ENCODE data around the gene MYO7A. TPM values are rescaled to one million over a fixed set of nuclear protein-coding genes. Genes with fewer than 3 reads are reported as not detected.

MYO7A gene
- total RNA-seq, 2 donors from 2014 or later: 15.2 to 22.7 TPM

DNA sequence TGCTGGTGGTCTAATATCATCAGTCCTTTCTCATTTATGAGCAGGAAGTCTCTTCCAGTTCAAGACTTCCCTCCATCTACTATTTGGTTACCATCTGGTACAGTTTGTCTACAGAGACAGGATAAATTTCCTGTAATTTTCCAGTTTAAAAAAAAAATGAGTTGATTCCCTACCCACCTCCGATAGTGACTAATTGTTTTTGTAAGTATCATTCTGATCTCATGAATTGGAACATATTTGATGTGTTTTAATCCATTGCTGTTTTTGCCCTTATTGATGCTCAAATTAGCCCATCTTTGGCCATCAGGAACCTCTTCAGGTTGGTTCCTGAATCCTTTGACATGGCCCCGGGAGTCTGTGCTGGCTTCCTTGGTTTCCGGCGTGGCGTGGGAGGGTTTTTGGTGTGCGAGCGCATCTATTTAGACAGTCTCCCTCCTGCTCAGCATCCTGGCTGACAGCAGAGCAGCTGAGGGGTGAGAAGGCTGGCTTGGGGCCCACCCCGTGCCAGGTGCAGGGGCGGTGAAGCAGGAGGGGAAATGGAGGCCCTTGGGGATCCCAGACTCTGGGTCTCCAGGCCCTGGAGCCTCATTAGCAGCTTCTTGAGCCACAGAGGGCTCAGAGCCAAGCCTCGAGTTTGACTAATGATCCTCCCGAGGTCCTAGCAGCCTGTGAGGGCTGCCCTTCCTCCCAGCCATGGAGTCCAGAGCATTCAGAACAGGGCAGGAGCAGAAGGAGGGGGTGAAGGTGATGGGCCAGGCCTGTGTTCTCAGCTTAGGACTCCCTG lies 18.6 kb upstream of the MYO7A start:
- no peaks in the 10 kb centered on the region for H3K27me3 ChIP-seq (replicated peaks; ENCODE audit: insufficient read depth)
- no peak overlapping the region for H3K27ac ChIP-seq
- DNase-seq (ENCODE audit: low spot score) (no peak), ATAC-seq (ENCODE audit: insufficient number of reproducible peaks, low FRiP score, low read depth) (no peak)
- H3K4me1 ChIP-seq (ENCODE audit: control insufficient read depth in 1 of 2, low read depth in 2 of 2): peaks cover 3 to 14% of the 10 kb centered on the region in 2 donors
- no peaks in the 10 kb centered on the region for H3K36me3 ChIP-seq
- TF ChIP-seq, protein P1, sequence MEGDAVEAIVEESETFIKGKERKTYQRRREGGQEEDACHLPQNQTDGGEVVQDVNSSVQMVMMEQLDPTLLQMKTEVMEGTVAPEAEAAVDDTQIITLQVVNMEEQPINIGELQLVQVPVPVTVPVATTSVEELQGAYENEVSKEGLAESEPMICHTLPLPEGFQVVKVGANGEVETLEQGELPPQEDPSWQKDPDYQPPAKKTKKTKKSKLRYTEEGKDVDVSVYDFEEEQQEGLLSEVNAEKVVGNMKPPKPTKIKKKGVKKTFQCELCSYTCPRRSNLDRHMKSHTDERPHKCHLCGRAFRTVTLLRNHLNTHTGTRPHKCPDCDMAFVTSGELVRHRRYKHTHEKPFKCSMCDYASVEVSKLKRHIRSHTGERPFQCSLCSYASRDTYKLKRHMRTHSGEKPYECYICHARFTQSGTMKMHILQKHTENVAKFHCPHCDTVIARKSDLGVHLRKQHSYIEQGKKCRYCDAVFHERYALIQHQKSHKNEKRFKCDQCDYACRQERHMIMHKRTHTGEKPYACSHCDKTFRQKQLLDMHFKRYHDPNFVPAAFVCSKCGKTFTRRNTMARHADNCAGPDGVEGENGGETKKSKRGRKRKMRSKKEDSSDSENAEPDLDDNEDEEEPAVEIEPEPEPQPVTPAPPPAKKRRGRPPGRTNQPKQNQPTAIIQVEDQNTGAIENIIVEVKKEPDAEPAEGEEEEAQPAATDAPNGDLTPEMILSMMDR (IDR thresholded peaks at IDR 0.05): no peak
- H3K9me3 ChIP-seq: no peaks in the 10 kb centered on the region
- no peak overlapping the region for H3K4me3 ChIP-seq

GRCh38 chr11:77110836-77111235 lies 17.2 kb upstream of the MYO7A start:
- H3K27me3 ChIP-seq (replicated peaks; ENCODE audit: insufficient read depth): no peaks in the 10 kb centered on the region
- H3K4me3 ChIP-seq: no peak overlapping the region
- no peaks in the 10 kb centered on the region for H3K9me3 ChIP-seq
- H3K27ac ChIP-seq: no peak overlapping the region
- no peak for DNase-seq (ENCODE audit: low spot score)
- H3K36me3 ChIP-seq: no peaks in the 10 kb centered on the region
- no peak for ATAC-seq (ENCODE audit: insufficient number of reproducible peaks, low FRiP score, low read depth)
- TF ChIP-seq, protein P1 (IDR thresholded peaks at IDR 0.05): no peak
- H3K4me1 ChIP-seq (ENCODE audit: control insufficient read depth in 1 of 2, low read depth in 2 of 2): peaks cover 3 to 14% of the 10 kb centered on the region in 2 donors

GRCh38 chr11:77111277-77111676 lies 16.8 kb upstream of the MYO7A start:
- no peak overlapping the region for H3K4me3 ChIP-seq
- H3K36me3 ChIP-seq: no peaks in the 10 kb centered on the region
- TF ChIP-seq, protein P1 (IDR thresholded peaks at IDR 0.05): no peak
- ATAC-seq (ENCODE audit: insufficient number of reproducible peaks, low FRiP score, low read depth) (no peak), DNase-seq (ENCODE audit: low spot score) (no peak)
- no peak overlapping the region for H3K27ac ChIP-seq
- no peaks in the 10 kb centered on the region for H3K9me3 ChIP-seq
- peaks cover 3 to 14% of the 10 kb centered on the region in 2 donors for H3K4me1 ChIP-seq (ENCODE audit: control insufficient read depth in 1 of 2, low read depth in 2 of 2)
- H3K27me3 ChIP-seq (replicated peaks; ENCODE audit: insufficient read depth): no peaks in the 10 kb centered on the region

DNA sequence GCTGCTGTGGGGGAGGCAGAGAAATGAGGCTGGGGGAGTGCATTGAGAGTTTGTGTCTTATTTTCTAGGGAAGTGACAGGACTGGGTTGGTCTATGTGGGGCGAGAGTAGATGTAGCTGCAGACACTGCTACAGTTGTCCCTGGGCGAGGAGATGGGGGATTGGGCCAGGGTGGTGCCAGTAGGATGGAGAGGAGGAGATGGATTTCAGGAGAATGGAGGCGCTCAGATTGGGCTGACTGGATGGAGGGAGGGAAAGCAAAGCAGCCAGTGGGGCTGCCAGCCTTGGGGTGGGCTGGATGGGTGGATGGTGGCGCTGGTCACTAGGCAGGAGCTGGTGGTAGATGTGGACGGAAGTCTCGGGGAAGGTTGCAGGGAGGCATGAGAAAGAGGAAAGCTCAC lies 16.1 kb upstream of the MYO7A start:
- Histone ChIP-seq H3K36me3 (no peaks in the 10 kb centered on the region), H3K4me3 (no peak overlapping the region), H3K4me1 (ENCODE audit: control insufficient read depth in 1 of 2, low read depth in 2 of 2) (peaks cover 3 to 10% of the 10 kb centered on the region in 2 donors), H3K27ac (no peak overlapping the region), H3K9me3 (no peaks in the 10 kb centered on the region), H3K27me3 (replicated peaks; ENCODE audit: insufficient read depth) (no peaks in the 10 kb centered on the region)
- DNase-seq (ENCODE audit: low spot score): no peak
- TF ChIP-seq, protein P1 (IDR thresholded peaks at IDR 0.05): no peak
- no peak for ATAC-seq (ENCODE audit: insufficient number of reproducible peaks, low FRiP score, low read depth)

DNA sequence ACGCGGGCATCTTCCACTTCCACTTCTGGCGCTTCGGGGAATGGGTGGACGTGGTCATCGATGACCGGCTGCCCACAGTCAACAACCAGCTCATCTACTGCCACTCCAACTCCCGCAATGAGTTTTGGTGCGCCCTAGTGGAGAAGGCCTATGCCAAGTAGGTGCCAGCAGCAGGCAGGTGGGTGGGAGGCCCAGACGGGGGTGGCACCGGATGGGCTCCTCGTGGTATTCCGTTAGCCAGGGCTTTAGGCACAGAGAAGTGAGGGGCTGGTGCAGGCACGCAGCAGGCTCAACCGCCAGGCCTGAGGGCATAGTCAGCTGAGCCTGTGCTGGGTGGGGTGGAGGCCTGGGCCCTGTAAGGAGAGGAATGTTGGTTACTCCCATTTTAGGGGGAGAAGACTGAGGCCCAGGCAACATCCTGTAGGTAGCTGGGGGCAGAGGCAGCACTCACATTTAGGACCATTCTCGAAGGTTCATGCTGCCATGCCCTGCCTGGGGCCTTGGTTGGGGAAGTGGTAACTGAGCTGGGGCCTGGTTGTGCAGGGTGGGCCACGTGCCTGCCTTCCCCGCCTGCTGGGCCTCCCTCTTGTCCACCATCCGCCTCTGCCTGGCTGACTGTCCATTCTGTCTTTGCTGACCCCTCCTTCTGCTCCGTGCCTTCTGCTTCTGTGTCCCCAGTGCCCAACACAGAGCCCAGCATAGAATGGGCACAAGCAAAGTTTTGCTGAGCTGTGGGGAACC lies 15.2 kb upstream of the MYO7A start:
- TF ChIP-seq, protein P1 (IDR thresholded peaks at IDR 0.05): no peak
- H3K4me3 ChIP-seq: no peak overlapping the region

More for the DNA sequence above, 15.2 kb upstream of the MYO7A start:
- H3K36me3 ChIP-seq: no peaks in the 10 kb centered on the region
- H3K27me3 ChIP-seq (replicated peaks; ENCODE audit: insufficient read depth): no peaks in the 10 kb centered on the region
- ATAC-seq (ENCODE audit: insufficient number of reproducible peaks, low FRiP score, low read depth): no peak
- no peak for DNase-seq (ENCODE audit: low spot score)
- no peaks in the 10 kb centered on the region for H3K9me3 ChIP-seq
- no peak overlapping the region for H3K27ac ChIP-seq
- H3K4me1 ChIP-seq (ENCODE audit: control insufficient read depth in 1 of 2, low read depth in 2 of 2): peaks cover 0 to 1% of the 10 kb centered on the region in 2 donors

All from thoracic aorta (tissue), 2 donors.